ENCODE measurements around the gene PLCH1.

PLCH1 gene

GRCh38 chr3:155663467-155664212 is 81.2 kb downstream of the PLCH1 start:
- DNase-seq (ENCODE audit: low read depth, low spot score): no peak
- H3K9ac ChIP-seq (ENCODE audit: insufficient read length): no peak overlapping the region
- no peak overlapping the region for H3K27ac ChIP-seq
- no peaks in the 10 kb centered on the region for H3K9me3 ChIP-seq (ENCODE audit: low read depth, low read length)
- H3K36me3 ChIP-seq (ENCODE audit: insufficient read depth, low read length): no peaks in the 10 kb centered on the region
- no peak overlapping the region for H3K4me3 ChIP-seq
- TF ChIP-seq POLR2AphosphoS5 (IDR thresholded peaks at IDR 0.05; ENCODE audit: borderline replicate concordance, low read depth, low read length): no peak
- no peak for TF ChIP-seq EZH2 (IDR thresholded peaks at IDR 0.05)
- TF ChIP-seq FOXP2 (optimal IDR thresholded peaks at IDR 0.05; ENCODE audit: control extremely low read depth, extremely low read length, insufficient read depth): no peak

GRCh38 chr3:155661760-155662159 is 83.1 kb downstream of the PLCH1 start:
- Histone ChIP-seq H3K9ac (ENCODE audit: insufficient read length) (no peak overlapping the region), H3K27ac (no peak overlapping the region), H3K9me3 (ENCODE audit: low read depth, low read length) (no peaks in the 10 kb centered on the region), H3K36me3 (ENCODE audit: insufficient read depth, low read length) (no peaks in the 10 kb centered on the region), H3K4me3 (no peak overlapping the region)
- TF ChIP-seq FOXP2 (optimal IDR thresholded peaks at IDR 0.05; ENCODE audit: control extremely low read depth, extremely low read length, insufficient read depth) (no peak), POLR2AphosphoS5 (IDR thresholded peaks at IDR 0.05; ENCODE audit: borderline replicate concordance, low read depth, low read length) (no peak), EZH2 (IDR thresholded peaks at IDR 0.05) (no peak)
- DNase-seq (ENCODE audit: low read depth, low spot score): no peak

- no peak overlapping the region for H3K9ac ChIP-seq (ENCODE audit: insufficient read length)
- H3K27ac ChIP-seq: no peak overlapping the region
- H3K9me3 ChIP-seq (ENCODE audit: low read depth, low read length): no peaks in the 10 kb centered on the region
- DNase-seq (ENCODE audit: low read depth, low spot score): no peak
- TF ChIP-seq EZH2 (IDR thresholded peaks at IDR 0.05): no peak
- no peak for TF ChIP-seq FOXP2 (optimal IDR thresholded peaks at IDR 0.05; ENCODE audit: control extremely low read depth, extremely low read length, insufficient read depth)
- TF ChIP-seq POLR2AphosphoS5 (IDR thresholded peaks at IDR 0.05; ENCODE audit: borderline replicate concordance, low read depth, low read length): no peak
- no peaks in the 10 kb centered on the region for H3K36me3 ChIP-seq (ENCODE audit: insufficient read depth, low read length)
- no peak overlapping the region for H3K4me3 ChIP-seq
These were observed 83.8 kb downstream of the PLCH1 start for GRCh38 chr3:155661042-155661441.

GRCh38 chr3:155658671-155659261 is 86.1 kb downstream of the PLCH1 start:
- no peak overlapping the region for H3K27ac ChIP-seq
- no peak overlapping the region for H3K4me3 ChIP-seq
- H3K9ac ChIP-seq (ENCODE audit: insufficient read length): no peak overlapping the region
- no peak for TF ChIP-seq FOXP2 (optimal IDR thresholded peaks at IDR 0.05; ENCODE audit: control extremely low read depth, extremely low read length, insufficient read depth)
- TF ChIP-seq POLR2AphosphoS5 (IDR thresholded peaks at IDR 0.05; ENCODE audit: borderline replicate concordance, low read depth, low read length): no peak
- no peak for TF ChIP-seq EZH2 (IDR thresholded peaks at IDR 0.05)
- no peaks in the 10 kb centered on the region for H3K9me3 ChIP-seq (ENCODE audit: low read depth, low read length)
- H3K36me3 ChIP-seq (ENCODE audit: insufficient read depth, low read length): no peaks in the 10 kb centered on the region
- no peak for DNase-seq (ENCODE audit: low read depth, low spot score)

GRCh38 chr3:155658006-155658405 is 86.9 kb downstream of the PLCH1 start:
- Histone ChIP-seq H3K9ac (ENCODE audit: insufficient read length) (no peak overlapping the region), H3K27ac (no peak overlapping the region), H3K4me3 (no peak overlapping the region), H3K9me3 (ENCODE audit: low read depth, low read length) (no peaks in the 10 kb centered on the region), H3K36me3 (ENCODE audit: insufficient read depth, low read length) (no peaks in the 10 kb centered on the region)
- TF ChIP-seq FOXP2 (optimal IDR thresholded peaks at IDR 0.05; ENCODE audit: control extremely low read depth, extremely low read length, insufficient read depth): no peak
- TF ChIP-seq POLR2AphosphoS5 (IDR thresholded peaks at IDR 0.05; ENCODE audit: borderline replicate concordance, low read depth, low read length): no peak
- TF ChIP-seq EZH2 (IDR thresholded peaks at IDR 0.05): no peak
- no peak for DNase-seq (ENCODE audit: low read depth, low spot score)

GRCh38 chr3:155657161-155657560 is 87.7 kb downstream of the PLCH1 start:
- no peak overlapping the region for H3K4me3 ChIP-seq
- H3K9me3 ChIP-seq (ENCODE audit: low read depth, low read length): no peaks in the 10 kb centered on the region
- DNase-seq (ENCODE audit: low read depth, low spot score): no peak
- TF ChIP-seq FOXP2 (optimal IDR thresholded peaks at IDR 0.05; ENCODE audit: control extremely low read depth, extremely low read length, insufficient read depth): no peak
- no peak for TF ChIP-seq EZH2 (IDR thresholded peaks at IDR 0.05)
- no peak for TF ChIP-seq POLR2AphosphoS5 (IDR thresholded peaks at IDR 0.05; ENCODE audit: borderline replicate concordance, low read depth, low read length)
- H3K27ac ChIP-seq: no peak overlapping the region
- no peaks in the 10 kb centered on the region for H3K36me3 ChIP-seq (ENCODE audit: insufficient read depth, low read length)
- H3K9ac ChIP-seq (ENCODE audit: insufficient read length): no peak overlapping the region

GRCh38 chr3:155656466-155656865 is 88.4 kb downstream of the PLCH1 start:
- no peaks in the 10 kb centered on the region for H3K9me3 ChIP-seq (ENCODE audit: low read depth, low read length)
- H3K9ac ChIP-seq (ENCODE audit: insufficient read length): no peak overlapping the region
- TF ChIP-seq POLR2AphosphoS5 (IDR thresholded peaks at IDR 0.05; ENCODE audit: borderline replicate concordance, low read depth, low read length): no peak
- no peak for TF ChIP-seq EZH2 (IDR thresholded peaks at IDR 0.05)
- TF ChIP-seq FOXP2 (optimal IDR thresholded peaks at IDR 0.05; ENCODE audit: control extremely low read depth, extremely low read length, insufficient read depth): no peak
- DNase-seq (ENCODE audit: low read depth, low spot score): no peak
- no peak overlapping the region for H3K4me3 ChIP-seq
- no peak overlapping the region for H3K27ac ChIP-seq
- no peaks in the 10 kb centered on the region for H3K36me3 ChIP-seq (ENCODE audit: insufficient read depth, low read length)

GRCh38 chr3:155651489-155652218 is 93.2 kb downstream of the PLCH1 start:
- no peak for TF ChIP-seq FOXP2 (optimal IDR thresholded peaks at IDR 0.05; ENCODE audit: control extremely low read depth, extremely low read length, insufficient read depth)
- no peak for TF ChIP-seq EZH2 (IDR thresholded peaks at IDR 0.05)
- TF ChIP-seq POLR2AphosphoS5 (IDR thresholded peaks at IDR 0.05; ENCODE audit: borderline replicate concordance, low read depth, low read length): no peak
- Histone ChIP-seq H3K9me3 (ENCODE audit: low read depth, low read length) (no peaks in the 10 kb centered on the region), H3K9ac (ENCODE audit: insufficient read length) (no peak overlapping the region), H3K27ac (no peak overlapping the region), H3K4me3 (no peak overlapping the region), H3K36me3 (ENCODE audit: insufficient read depth, low read length) (no peaks in the 10 kb centered on the region)
- DNase-seq (ENCODE audit: low read depth, low spot score): no peak
